ENCODE results near the gene DNAH2. TPM values are rescaled to one million over a fixed set of nuclear protein-coding genes. Genes with fewer than 3 reads are reported as not detected.

Gene DNAH2
- total RNA-seq, 4 donors from 2014 or later, result under 0.01 to 0.22 (median 0.20) TPM; not detected in 1

- intact Hi-C loops (cut with DNase I), result no loop called here
Observed at GRCh38 chr17:7880076-7880868, 162.7 kb downstream of the DNAH2 start.

DNA sequence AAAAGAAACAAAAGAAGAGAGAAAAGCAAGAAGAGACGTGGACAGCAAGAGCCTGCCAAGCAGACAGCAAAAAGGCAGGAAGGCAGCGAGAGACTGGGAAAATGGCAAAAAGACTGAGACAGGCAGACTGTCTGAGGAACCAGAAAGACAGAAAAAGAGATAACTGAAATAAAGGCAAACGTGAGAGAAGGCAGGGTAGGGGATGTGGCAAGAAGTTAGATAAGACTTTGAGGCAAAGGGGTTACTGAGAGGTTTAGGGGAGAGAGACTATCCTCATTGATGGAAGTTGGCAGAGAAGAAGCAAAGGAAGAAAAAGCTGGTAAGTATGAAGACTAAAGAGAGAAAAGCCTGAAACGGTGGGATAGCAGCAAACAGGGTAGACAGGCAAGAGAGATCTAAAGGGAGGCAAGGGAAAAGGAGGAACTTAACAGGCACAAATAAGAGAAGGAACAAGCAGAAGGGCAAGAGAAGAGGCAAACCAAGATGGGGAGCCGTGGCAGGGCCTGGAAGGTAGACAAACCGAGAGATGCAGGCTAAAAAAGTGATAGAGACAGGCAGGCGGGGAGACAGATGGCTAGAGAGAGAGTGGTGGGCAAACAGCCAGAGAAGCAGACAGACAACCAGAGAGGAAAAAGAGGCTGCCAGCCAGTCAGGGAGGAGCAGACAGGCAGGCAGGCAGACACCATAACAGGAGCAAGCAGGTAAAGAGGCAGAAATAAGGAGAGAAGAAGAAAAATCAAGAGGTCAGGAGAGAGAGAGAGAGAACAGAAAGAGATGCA lies 163.9 kb downstream of the DNAH2 start:
- intact Hi-C loops (cut with DNase I), result no loop called here
- H3K27me3 ChIP-seq, result no peaks in the 10 kb centered on the region
- 68 to 69% methylated on average over 7 of the region's 7 CpGs for WGBS, 2 donors
- H3K9me3 ChIP-seq, result no peaks in the 10 kb centered on the region
- no peak for DNase-seq
- no peak for TF ChIP-seq POLR2A (IDR thresholded peaks at IDR 0.05)
- TF ChIP-seq, protein P1, sequence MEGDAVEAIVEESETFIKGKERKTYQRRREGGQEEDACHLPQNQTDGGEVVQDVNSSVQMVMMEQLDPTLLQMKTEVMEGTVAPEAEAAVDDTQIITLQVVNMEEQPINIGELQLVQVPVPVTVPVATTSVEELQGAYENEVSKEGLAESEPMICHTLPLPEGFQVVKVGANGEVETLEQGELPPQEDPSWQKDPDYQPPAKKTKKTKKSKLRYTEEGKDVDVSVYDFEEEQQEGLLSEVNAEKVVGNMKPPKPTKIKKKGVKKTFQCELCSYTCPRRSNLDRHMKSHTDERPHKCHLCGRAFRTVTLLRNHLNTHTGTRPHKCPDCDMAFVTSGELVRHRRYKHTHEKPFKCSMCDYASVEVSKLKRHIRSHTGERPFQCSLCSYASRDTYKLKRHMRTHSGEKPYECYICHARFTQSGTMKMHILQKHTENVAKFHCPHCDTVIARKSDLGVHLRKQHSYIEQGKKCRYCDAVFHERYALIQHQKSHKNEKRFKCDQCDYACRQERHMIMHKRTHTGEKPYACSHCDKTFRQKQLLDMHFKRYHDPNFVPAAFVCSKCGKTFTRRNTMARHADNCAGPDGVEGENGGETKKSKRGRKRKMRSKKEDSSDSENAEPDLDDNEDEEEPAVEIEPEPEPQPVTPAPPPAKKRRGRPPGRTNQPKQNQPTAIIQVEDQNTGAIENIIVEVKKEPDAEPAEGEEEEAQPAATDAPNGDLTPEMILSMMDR (IDR thresholded peaks at IDR 0.05), result no peak
- no peak overlapping the region for H3K27ac ChIP-seq
- no peaks in the 10 kb centered on the region for H3K36me3 ChIP-seq
- no peak overlapping the region for H3K4me3 ChIP-seq (replicated peaks in 1 of 3)
- H3K4me1 ChIP-seq, result peaks cover 11 to 16% of the 10 kb centered on the region in 2 donors

More at GRCh38 chr17:7880076-7880868, 162.7 kb downstream of the DNAH2 start:
- WGBS, 2 donors, result 76 to 86% methylated on average over 3 of the region's 3 CpGs
- Histone ChIP-seq H3K27me3 (no peaks in the 10 kb centered on the region), H3K4me3 (replicated peaks in 1 of 3) (no peak overlapping the region), H3K27ac (no peak overlapping the region), H3K4me1 (peaks cover 10 to 15% of the 10 kb centered on the region in 2 donors), H3K9me3 (no peaks in the 10 kb centered on the region), H3K36me3 (no peaks in the 10 kb centered on the region)
- TF ChIP-seq, protein P1 (IDR thresholded peaks at IDR 0.05), result no peak
- TF ChIP-seq POLR2A (IDR thresholded peaks at IDR 0.05), result no peak
- DNase-seq, result no peak

- Histone ChIP-seq H3K4me1 (peaks cover 15 to 19% of the 10 kb centered on the region in 2 donors), H3K9me3 (no peaks in the 10 kb centered on the region), H3K27ac (no peak overlapping the region), H3K36me3 (no peaks in the 10 kb centered on the region), H3K4me3 (replicated peaks in 1 of 3) (no peak overlapping the region), H3K27me3 (no peaks in the 10 kb centered on the region)
- 70 to 85% methylated on average over 7 of the region's 7 CpGs for WGBS, 2 donors
- intact Hi-C loops (cut with DNase I), result no loop called here
- no peak for TF ChIP-seq POLR2A (IDR thresholded peaks at IDR 0.05)
- TF ChIP-seq, protein P1 (IDR thresholded peaks at IDR 0.05), result no peak
- no peak for DNase-seq
Observed at GRCh38 chr17:7882068-7882467, 164.5 kb downstream of the DNAH2 start.

GRCh38 chr17:7882629-7883028 lies 165.1 kb downstream of the DNAH2 start:
- Histone ChIP-seq H3K9me3 (no peaks in the 10 kb centered on the region), H3K4me1 (peaks cover 18 to 23% of the 10 kb centered on the region in 2 donors), H3K4me3 (replicated peaks in 1 of 3) (no peak overlapping the region), H3K27me3 (no peaks in the 10 kb centered on the region), H3K27ac (peak overlapping the region in 1 of 3 donors; percentile 83), H3K36me3 (no peaks in the 10 kb centered on the region)
- no peak for TF ChIP-seq POLR2A (IDR thresholded peaks at IDR 0.05)
- TF ChIP-seq, protein P1 (IDR thresholded peaks at IDR 0.05), result no peak
- DNase-seq, result no peak
- intact Hi-C loops (cut with DNase I), result no loop called here
- 84 to 85% methylated on average over 3 of the region's 3 CpGs for WGBS, 2 donors

Other genes starting within 250 kb of the DNAH2 start
- gene ZBTB4, start 238.1 kb upstream of the DNAH2 start, total RNA-seq, result 10 to 100 TPM; 58.5 to 85.2 (median 79.9) TPM
- not detected for gene SLC35G6, start 236.3 kb upstream of the DNAH2 start, total RNA-seq
- gene POLR2A, start 233.4 kb upstream of the DNAH2 start, total RNA-seq, result 100 to 1,000 TPM in 2 of 4 donors, 10 to 100 TPM in 2; 47.6 to 125 (median 82.2) TPM
- 10 to 100 TPM; 17.9 to 39.9 (median 30.8) TPM for gene TNFSF12, start 168.7 kb upstream of the DNAH2 start, total RNA-seq
- gene TNFSF13, start 159.0 kb upstream of the DNAH2 start, total RNA-seq, result 10 to 100 TPM; 11.7 to 32.2 (median 24.8) TPM
- 10 to 100 TPM; 62.4 to 73.3 (median 66.3) TPM for gene SENP3, start 155.8 kb upstream of the DNAH2 start, total RNA-seq
- gene CD68, start 138.1 kb upstream of the DNAH2 start, total RNA-seq, result 10 to 100 TPM; 13.6 to 52.0 (median 21.5) TPM
- 100 to 1,000 TPM in 3 of 4 donors, 10 to 100 TPM in 1; 88.8 to 250 (median 164) TPM for gene MPDU1, start 133.9 kb upstream of the DNAH2 start, total RNA-seq
- gene SOX15, start 127.7 kb upstream of the DNAH2 start, total RNA-seq, result 1 to 10 TPM in 1 of 4 donors, under 1 TPM in 1, not detected in 2; 0.67 to 3.1 TPM
- 10 to 100 TPM; 27.6 to 37.5 (median 28.6) TPM for gene FXR2, start 102.8 kb upstream of the DNAH2 start, total RNA-seq
- gene SAT2, start 89.9 kb upstream of the DNAH2 start, total RNA-seq, result 10 to 100 TPM; 59.5 to 74.2 (median 61.9) TPM
- under 1 TPM in 1 of 4 donors, not detected in 3; 0.83 TPM for gene SHBG, start 87.6 kb upstream of the DNAH2 start, total RNA-seq
- 1 to 10 TPM in 2 of 4 donors, under 1 TPM in 2; 0.40 to 1.7 (median 0.90) TPM for gene ATP1B2, start 66.8 kb upstream of the DNAH2 start, total RNA-seq
- 10 to 100 TPM; 16.4 to 66.4 (median 35.6) TPM for gene TP53, start 30.3 kb upstream of the DNAH2 start, total RNA-seq
- 1 to 10 TPM; 2.9 to 8.0 (median 4.6) TPM for gene WRAP53, start 29.3 kb upstream of the DNAH2 start, total RNA-seq
- under 1 TPM in 3 of 4 donors, not detected in 1; 0.27 to 0.38 (median 0.33) TPM for gene EFNB3, start 12.5 kb upstream of the DNAH2 start, total RNA-seq
- gene KDM6B, start 116.5 kb downstream of the DNAH2 start, total RNA-seq, result 10 to 100 TPM in 2 of 4 donors, 1 to 10 TPM in 2; 4.8 to 14.4 (median 10.4) TPM
- gene TMEM88, start 137.3 kb downstream of the DNAH2 start, total RNA-seq, result 10 to 100 TPM; 12.3 to 39.5 (median 18.4) TPM
- 100 to 1,000 TPM in 2 of 4 donors, 10 to 100 TPM in 2; 24.6 to 180 (median 79.6) TPM for gene NAA38, start 139.8 kb downstream of the DNAH2 start, total RNA-seq
- 10 to 100 TPM; 14.9 to 29.5 (median 23.5) TPM for gene CYB5D1, start 140.3 kb downstream of the DNAH2 start, total RNA-seq
- 100 to 1,000 TPM in 1 of 4 donors, 10 to 100 TPM in 3; 78.9 to 117 (median 91.4) TPM for gene CHD3, start 171.0 kb downstream of the DNAH2 start, total RNA-seq
- gene RNF227, start 198.5 kb downstream of the DNAH2 start, total RNA-seq, result 1 to 10 TPM; 1.1 to 4.3 (median 2.2) TPM
- 1 to 10 TPM in 2 of 4 donors, under 1 TPM in 2; 0.40 to 3.7 (median 1.5) TPM for gene KCNAB3, start 212.1 kb downstream of the DNAH2 start, total RNA-seq
- gene TRAPPC1, start 214.2 kb downstream of the DNAH2 start, total RNA-seq, result 10 to 100 TPM; 40.2 to 59.0 (median 53.4) TPM
- gene CNTROB, start 214.5 kb downstream of the DNAH2 start, total RNA-seq, result 10 to 100 TPM; 21.0 to 35.9 (median 28.0) TPM